ENCODE results near the gene MTHFD1.

MTHFD1 gene

GRCh38 chr14:64488590-64489099 is 100.5 kb downstream of the MTHFD1 start:
- no peak overlapping the region for H3K4me3 Mint-ChIP-seq
- no peaks in the 10 kb centered on the region for H3K9me3 Mint-ChIP-seq
- H3K27me3 Mint-ChIP-seq, result no peaks in the 10 kb centered on the region
- peaks cover 45% of the 10 kb centered on the region for H3K4me1 Mint-ChIP-seq
- H3K27ac Mint-ChIP-seq, result peak overlapping the region; percentile 84
- peaks cover 16% of the 10 kb centered on the region for H3K36me3 Mint-ChIP-seq

- no peak overlapping the region for H3K4me3 Mint-ChIP-seq
- no peaks in the 10 kb centered on the region for H3K27me3 Mint-ChIP-seq
These were observed 103.5 kb downstream of the MTHFD1 start for GRCh38 chr14:64491637-64492036.

DNA sequence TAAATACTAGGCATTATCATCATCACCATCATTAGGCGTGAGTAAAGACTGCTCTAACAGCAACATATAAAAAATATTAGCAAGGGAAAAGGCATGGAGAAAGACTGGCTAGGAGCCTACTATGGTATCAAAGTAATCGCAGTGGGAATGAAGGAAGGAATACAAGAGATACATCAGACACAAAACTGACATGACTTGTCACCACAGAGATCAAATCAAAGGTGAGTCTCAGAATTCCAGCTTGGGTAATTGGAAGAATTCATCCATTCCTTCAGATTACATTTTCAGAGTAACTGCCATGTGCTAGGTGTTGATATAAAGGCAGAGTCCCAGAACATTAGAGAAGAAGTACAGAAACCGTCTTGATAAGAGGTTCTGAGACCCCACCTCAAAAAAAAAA is 105.3 kb downstream of the MTHFD1 start:
- peaks cover 75% of the 10 kb centered on the region for H3K4me1 Mint-ChIP-seq
- peaks cover 21% of the 10 kb centered on the region for H3K36me3 Mint-ChIP-seq
- H3K27me3 Mint-ChIP-seq, result no peaks in the 10 kb centered on the region
- peak overlapping the region; percentile 79 for H3K27ac Mint-ChIP-seq
- H3K9me3 Mint-ChIP-seq, result no peaks in the 10 kb centered on the region
- H3K4me3 Mint-ChIP-seq, result peak overlapping the region; percentile 62

More at GRCh38 chr14:64491637-64492036, 103.5 kb downstream of the MTHFD1 start:
- no peak overlapping the region for H3K27ac Mint-ChIP-seq
- peaks cover 20% of the 10 kb centered on the region for H3K36me3 Mint-ChIP-seq
- H3K9me3 Mint-ChIP-seq, result no peaks in the 10 kb centered on the region
- H3K4me1 Mint-ChIP-seq, result peaks cover 66% of the 10 kb centered on the region

- Mint-ChIP-seq H3K4me1 (peaks cover 89% of the 10 kb centered on the region), H3K27ac (peak overlapping the region; percentile 17), H3K27me3 (no peaks in the 10 kb centered on the region), H3K36me3 (peaks cover 22% of the 10 kb centered on the region), H3K4me3 (no peak overlapping the region), H3K9me3 (no peaks in the 10 kb centered on the region)
These were observed 107.1 kb downstream of the MTHFD1 start for GRCh38 chr14:64495252-64495651.

DNA sequence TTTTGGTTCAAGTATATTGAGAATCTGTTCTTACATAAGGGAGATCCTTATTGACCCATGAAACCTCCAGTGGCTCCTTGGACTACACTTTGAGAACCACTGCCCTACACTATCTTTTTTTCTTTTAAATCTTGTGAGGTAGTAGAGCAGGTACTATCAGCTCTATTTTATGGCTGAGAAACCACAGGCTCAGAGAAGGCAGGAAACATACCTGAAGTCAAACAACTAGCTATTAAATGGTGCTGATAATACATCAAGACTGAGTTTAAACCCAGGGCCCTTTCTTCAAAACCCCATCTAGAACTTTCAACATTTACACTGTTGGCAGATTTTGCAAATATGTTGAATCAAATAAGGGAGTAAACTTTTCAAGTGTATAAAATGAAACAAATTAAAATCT is 108.6 kb downstream of the MTHFD1 start:
- peaks cover 89% of the 10 kb centered on the region for H3K4me1 Mint-ChIP-seq
- H3K9me3 Mint-ChIP-seq, result no peaks in the 10 kb centered on the region
- H3K27ac Mint-ChIP-seq, result peak overlapping the region; percentile 78
- peaks cover 17% of the 10 kb centered on the region for H3K36me3 Mint-ChIP-seq
- H3K4me3 Mint-ChIP-seq, result peak overlapping the region; percentile 28
- no peaks in the 10 kb centered on the region for H3K27me3 Mint-ChIP-seq

DNA sequence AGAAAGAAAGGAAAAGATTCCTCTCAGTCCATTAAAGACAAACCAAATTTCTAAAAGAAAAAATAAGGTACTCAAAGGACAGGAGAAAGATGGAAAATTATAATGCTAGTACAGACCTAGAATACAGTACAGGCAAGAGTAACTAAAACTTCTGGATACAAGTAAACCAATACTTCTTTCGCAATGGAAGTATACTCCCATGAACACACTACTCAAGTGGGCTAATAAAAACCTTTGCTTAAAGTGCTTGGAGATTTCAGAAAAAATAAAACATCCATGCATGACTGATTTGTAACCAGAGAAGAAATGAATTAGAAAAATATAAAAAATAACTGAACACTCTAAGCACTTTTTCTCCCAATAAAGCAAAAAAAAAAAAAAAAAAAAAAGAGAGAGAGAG is 111.9 kb downstream of the MTHFD1 start:
- peak overlapping the region; percentile 96 for H3K27ac Mint-ChIP-seq
- H3K9me3 Mint-ChIP-seq, result no peaks in the 10 kb centered on the region
- no peaks in the 10 kb centered on the region for H3K27me3 Mint-ChIP-seq
- peak overlapping the region; percentile 100 for H3K4me3 Mint-ChIP-seq
- peaks cover 12% of the 10 kb centered on the region for H3K36me3 Mint-ChIP-seq
- peaks cover 69% of the 10 kb centered on the region for H3K4me1 Mint-ChIP-seq

DNA sequence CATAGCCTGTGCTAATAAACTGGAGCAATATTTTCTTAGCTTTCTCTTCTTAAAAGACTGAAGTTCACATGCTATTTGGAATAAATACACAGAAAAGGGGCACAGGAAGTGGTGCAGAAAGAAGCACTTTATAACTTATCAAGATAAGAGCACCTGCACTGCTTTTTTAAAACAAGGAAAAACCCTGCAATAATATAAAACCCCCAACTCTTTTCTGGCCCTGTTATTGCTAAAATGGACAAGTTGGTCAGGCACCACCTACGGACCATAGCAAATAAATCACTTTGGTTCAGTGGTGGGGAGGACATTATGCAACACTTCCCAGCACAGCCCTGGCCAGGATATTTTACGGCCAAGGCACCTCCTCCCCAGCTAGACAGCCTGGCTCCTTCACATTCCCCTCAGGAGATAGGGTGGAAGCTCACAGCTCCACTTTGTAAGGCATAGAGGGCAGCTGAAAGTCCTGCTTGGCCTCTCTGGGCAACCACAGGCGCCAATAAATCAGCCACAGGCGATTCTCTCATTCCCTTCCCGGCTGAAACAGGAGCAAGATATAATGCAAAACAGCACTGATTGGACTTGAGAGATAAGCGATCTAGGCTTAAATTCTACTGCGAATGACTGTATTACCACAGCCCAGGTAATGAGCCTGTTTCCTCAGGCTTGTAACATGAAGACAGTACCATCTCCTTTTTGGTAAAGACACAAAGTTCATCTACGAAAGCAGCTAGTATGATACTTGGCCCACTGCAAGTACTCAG is 113.4 kb downstream of the MTHFD1 start:
- H3K9me3 Mint-ChIP-seq, result no peaks in the 10 kb centered on the region

DNA sequence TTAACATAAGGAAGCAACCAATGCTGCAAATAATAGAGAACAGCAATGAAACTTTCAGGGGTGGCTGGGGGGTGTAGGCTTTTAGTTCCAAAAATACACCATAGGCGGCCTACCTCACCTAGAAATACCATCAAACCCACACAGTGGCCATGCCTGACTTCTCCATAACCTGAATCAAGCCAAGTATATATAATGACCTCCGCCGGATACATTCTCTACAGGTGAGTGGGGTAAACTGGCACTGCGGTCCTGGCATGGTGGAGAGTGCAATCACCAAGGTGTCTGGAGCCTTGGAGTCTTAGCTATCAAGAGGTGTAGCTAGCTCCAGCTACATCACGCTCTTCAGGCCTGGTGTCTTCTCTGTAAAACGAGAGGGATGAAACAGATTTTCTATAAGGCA is 114.3 kb downstream of the MTHFD1 start:
- Mint-ChIP-seq H3K9me3 (no peaks in the 10 kb centered on the region), H3K4me3 (peak overlapping the region; percentile 100), H3K36me3 (peaks cover 14% of the 10 kb centered on the region), H3K4me1 (peaks cover 69% of the 10 kb centered on the region), H3K27me3 (no peaks in the 10 kb centered on the region), H3K27ac (peak overlapping the region; percentile 100)

More for the DNA sequence above, 113.4 kb downstream of the MTHFD1 start:
- Mint-ChIP-seq H3K4me3 (peak overlapping the region; percentile 100), H3K27me3 (no peaks in the 10 kb centered on the region), H3K4me1 (peaks cover 67% of the 10 kb centered on the region), H3K36me3 (peaks cover 15% of the 10 kb centered on the region), H3K27ac (peak overlapping the region; percentile 100)

DNA sequence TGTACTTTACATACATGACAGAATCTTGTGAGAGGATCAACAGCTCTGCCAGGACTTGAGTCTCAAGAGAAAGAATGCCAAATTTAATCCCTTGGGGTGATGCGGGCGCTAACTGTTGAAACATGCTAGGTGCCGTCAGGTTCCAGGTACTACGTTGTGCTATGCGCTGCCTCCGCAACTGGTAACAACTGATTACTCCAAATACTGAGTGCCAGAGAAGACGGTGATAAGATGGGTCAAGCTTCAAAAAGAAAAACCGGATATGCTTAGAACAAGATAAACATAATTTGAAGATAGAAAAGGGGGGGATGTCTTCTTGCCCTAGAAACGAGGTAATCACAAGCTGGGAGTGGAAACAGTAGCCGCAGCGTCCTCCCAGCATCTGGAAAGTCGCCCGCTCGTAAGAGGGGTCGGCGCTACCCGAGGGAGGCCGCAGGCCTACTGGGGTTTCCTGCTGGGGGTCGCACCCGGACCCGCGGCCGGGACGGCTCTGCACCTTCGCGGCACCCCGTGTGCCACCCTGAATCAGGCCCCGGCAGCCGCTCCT is 114.8 kb downstream of the MTHFD1 start:
- Mint-ChIP-seq H3K9me3 (no peaks in the 10 kb centered on the region), H3K27me3 (no peaks in the 10 kb centered on the region), H3K27ac (peak overlapping the region; percentile 100), H3K4me1 (peaks cover 69% of the 10 kb centered on the region), H3K4me3 (peak overlapping the region; percentile 100), H3K36me3 (peaks cover 11% of the 10 kb centered on the region)

GRCh38 chr14:64503434-64504309 is 115.5 kb downstream of the MTHFD1 start, which contains the start of gene ZBTB25:
ZBTB25 (minus strand) TSS chr14:64503838; CDS start chr14:64490533, 13,305 bp downstream.
- H3K36me3 Mint-ChIP-seq, result peaks cover 10% of the 10 kb centered on the region

GRCh38 chr14:64504310-64504896 is 116.2 kb downstream of the MTHFD1 start, which contains the start of gene ZBTB1:
ZBTB1 (plus strand) TSS chr14:64504770; CDS start chr14:64521505, 16,735 bp downstream.
- H3K36me3 Mint-ChIP-seq, result peaks cover 10% of the 10 kb centered on the region
- H3K27me3 Mint-ChIP-seq, result no peaks in the 10 kb centered on the region
- H3K9me3 Mint-ChIP-seq, result no peaks in the 10 kb centered on the region
- peaks cover 74% of the 10 kb centered on the region for H3K4me1 Mint-ChIP-seq
- peak within 1 kb of the TSS; percentile 100 for H3K4me3 Mint-ChIP-seq
- H3K27ac Mint-ChIP-seq, result peak within 1 kb of the TSS; percentile 99

More at GRCh38 chr14:64503434-64504309, 115.5 kb downstream of the MTHFD1 start, which contains the start of gene ZBTB25:
- peak within 1 kb of the TSS; percentile 100 for H3K4me3 Mint-ChIP-seq
- H3K27ac Mint-ChIP-seq, result peak within 1 kb of the TSS; percentile 100
- no peaks in the 10 kb centered on the region for H3K9me3 Mint-ChIP-seq
- peaks cover 74% of the 10 kb centered on the region for H3K4me1 Mint-ChIP-seq
- no peaks in the 10 kb centered on the region for H3K27me3 Mint-ChIP-seq

DNA sequence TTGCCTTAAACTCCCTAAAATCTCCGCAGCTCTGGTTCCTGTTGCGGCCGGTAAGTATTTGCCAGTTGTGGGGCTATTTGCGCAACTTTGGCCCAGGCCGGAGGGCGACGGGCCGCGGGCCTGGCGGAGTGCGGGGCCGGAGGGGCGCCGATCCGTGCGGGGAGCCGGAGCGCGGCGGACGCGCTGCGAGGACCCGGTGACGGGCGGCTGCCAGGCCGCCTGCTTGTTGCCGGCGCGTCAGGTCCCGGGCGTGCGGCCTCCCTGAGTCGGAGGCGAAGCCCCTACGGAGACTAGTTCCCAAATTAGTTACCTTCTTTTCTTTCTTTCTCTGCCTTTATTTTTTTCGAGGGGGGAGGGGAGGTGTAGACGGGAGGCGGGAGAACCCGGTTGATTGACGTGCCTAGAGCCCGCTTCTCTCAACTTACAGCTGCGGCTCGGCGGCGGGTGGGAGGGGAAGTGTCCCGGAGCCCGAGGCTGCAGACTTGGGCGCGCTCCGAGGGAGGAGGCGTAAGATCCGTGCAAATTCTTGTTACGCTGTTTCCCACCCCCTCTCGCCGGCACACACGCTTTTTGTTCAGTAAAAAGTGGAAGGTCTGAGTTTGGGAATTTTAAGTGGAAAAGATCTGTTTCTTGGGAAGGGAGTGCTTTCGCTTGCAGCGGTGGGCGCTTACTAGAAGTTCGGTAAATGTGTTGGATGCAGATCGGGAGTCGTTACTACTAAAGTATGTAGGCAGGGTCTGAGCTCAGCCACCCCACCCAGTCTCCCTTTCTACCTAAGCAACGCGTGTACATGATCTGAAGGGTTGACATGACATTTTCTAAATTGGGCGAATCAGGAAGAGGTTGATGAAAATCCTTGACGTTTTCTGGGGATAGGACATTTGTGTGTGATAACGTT is 117.0 kb downstream of the MTHFD1 start:
- no peaks in the 10 kb centered on the region for H3K27me3 Mint-ChIP-seq
- H3K36me3 Mint-ChIP-seq, result peaks cover 7% of the 10 kb centered on the region
- H3K4me3 Mint-ChIP-seq, result peak overlapping the region; percentile 100
- peak overlapping the region; percentile 99 for H3K27ac Mint-ChIP-seq
- H3K4me1 Mint-ChIP-seq, result peaks cover 74% of the 10 kb centered on the region
- H3K9me3 Mint-ChIP-seq, result no peaks in the 10 kb centered on the region

- Mint-ChIP-seq H3K4me1 (peaks cover 74% of the 10 kb centered on the region), H3K9me3 (no peaks in the 10 kb centered on the region), H3K27ac (peak overlapping the region; percentile 93), H3K36me3 (peaks cover 7% of the 10 kb centered on the region), H3K27me3 (no peaks in the 10 kb centered on the region), H3K4me3 (peak overlapping the region; percentile 96)
These were observed 118.6 kb downstream of the MTHFD1 start for GRCh38 chr14:64506721-64507120.
